Endodermal cell (in vitro differentiated cells): Measurements from ENCODE around the gene SSBP3. TPM values are rescaled to one million over a fixed set of nuclear protein-coding genes. Genes with fewer than 3 reads are reported as not detected.
A peak's percentile ranks its signal among the peaks of the same experiment; 100 is the strongest.

Experiments
- DNase-seq: peaks from one replicate; pipeline ENCODE4 v3.0.0-alpha.2; 2017
- H3K27ac ChIP-seq: 2 replicates; pipeline ENCODE4 v1.5.1; 2013; ENCODE audit warnings: mild to moderate bottlenecking, low read depth, low read length, moderate library complexity
- H3K27me3 ChIP-seq: 2 replicates; pipeline ENCODE4 v1.6.1; 2013; ENCODE audit warnings: mild to moderate bottlenecking, low read length, moderate library complexity; ENCODE audit not compliant: insufficient read depth, control insufficient read depth, poor library complexity, severe bottlenecking
- H3K36me3 ChIP-seq: 2 replicates; pipeline ENCODE4 v1.7.0; 2013; ENCODE audit warnings: mild to moderate bottlenecking, low read length, moderate library complexity; ENCODE audit not compliant: control insufficient read depth, insufficient read depth
- H3K4me1 ChIP-seq: one replicate; pipeline ENCODE4 v1.7.0; 2013; ENCODE audit warnings: low read length; ENCODE audit not compliant: control insufficient read depth, insufficient read depth
- H3K4me3 ChIP-seq: 2 replicates; pipeline ENCODE4 v1.5.1; 2013; ENCODE audit warnings: mild to moderate bottlenecking, low read length, moderate library complexity
- H3K9ac ChIP-seq: 2 replicates; pipeline ENCODE4 v1.6.1; 2013; ENCODE audit warnings: mild to moderate bottlenecking, low read length, moderate library complexity; ENCODE audit not compliant: poor library complexity, severe bottlenecking; ENCODE audit errors: extremely low read depth
- H3K9me3 ChIP-seq: 2 replicates; pipeline ENCODE4 v1.6.1; 2013; ENCODE audit warnings: mild to moderate bottlenecking, low read length, moderate library complexity; ENCODE audit not compliant: control insufficient read depth
- H3K27ac Mint-ChIP-seq: 2 replicates; pipeline ENCODE4 v1.8.0; 2020; ENCODE audit warnings: mixed read lengths
- H3K27me3 Mint-ChIP-seq: 2 replicates; pipeline ENCODE4 v1.8.0; 2021; ENCODE audit warnings: mild to moderate bottlenecking, mixed read lengths; ENCODE audit not compliant: insufficient read depth
- H3K36me3 Mint-ChIP-seq: 2 replicates; pipeline ENCODE4 v1.8.0; 2020; ENCODE audit warnings: low read depth, mixed read lengths
- H3K4me1 Mint-ChIP-seq: 2 replicates; pipeline ENCODE4 v1.8.0; 2020; ENCODE audit warnings: mixed read lengths
- H3K4me3 Mint-ChIP-seq: 2 replicates; pipeline ENCODE4 v1.8.0; 2020; ENCODE audit warnings: mild to moderate bottlenecking, moderate library complexity, mixed read lengths
- H3K9me3 Mint-ChIP-seq: 2 replicates; pipeline ENCODE4 v1.8.0; 2020; ENCODE audit warnings: mild to moderate bottlenecking, mixed read lengths
- WGBS, 2 experiments: methylation state at CpG; one replicate each; pipeline versions ENCODE4 v1.1.5 to v1.1.7; 2013; ENCODE audit warnings: missing lambda C conversion rate in 2 of 2, mixed read lengths in 1 of 2; ENCODE audit not compliant: insufficient coverage in 1 of 2, insufficient read length in 1 of 2; 5-methylcytosine and 5-hydroxymethylcytosine counted together
- total RNA-seq, 2 donors: library from RNA; stranded (reverse); fragmentation: NEBNext Ultra II Directional in 1 of 2; extraction: Animal tissue kit (Norgen Biotek cat#: 25700) in 1 of 2; gene quantifications; 2 replicates in 1 of 2; 3 replicates in 1 of 2; pipeline ENCODE4 v1.2.1, GENCODE V29; 2021
- TF ChIP-seq, protein P1 (sequence below): fragments of 200-600 bp; sonication (generic); conservative IDR thresholded peaks from 2 replicates; pipeline ENCODE4 v1.5.0; 2021; ENCODE audit warnings: antibody characterized with exemption, mild to moderate bottlenecking

Gene SSBP3
- total RNA-seq, 2 donors from 2014 or later: 342 TPM

DNA sequence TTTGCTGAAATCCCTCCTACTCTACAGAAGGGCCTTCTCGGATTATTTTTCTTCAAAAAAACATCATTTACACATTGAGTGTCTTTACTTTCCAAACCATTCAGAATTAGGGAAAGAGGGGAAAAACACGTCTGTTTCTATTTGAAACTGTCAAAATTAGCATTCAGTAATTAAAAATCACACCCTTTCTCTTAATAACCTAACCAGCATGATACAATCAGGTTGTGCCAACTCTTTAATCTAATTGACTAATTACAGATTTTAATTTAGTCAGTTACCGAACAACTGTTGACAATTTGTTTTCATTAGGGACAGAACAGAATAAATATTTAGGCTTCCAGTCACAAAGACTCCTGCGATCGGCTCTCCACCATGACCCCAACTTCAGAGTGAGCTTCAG, 18.8 kb downstream of the SSBP3 start:
- WGBS, 2 experiments: 87 to 96% methylated on average over 4 to 5 of the region's 5 CpGs
- H3K27me3 ChIP-seq: no peaks in the 10 kb centered on the region
- peaks cover 18% of the 10 kb centered on the region for H3K4me1 ChIP-seq
- H3K4me1 Mint-ChIP-seq: peaks cover 65% of the 10 kb centered on the region
- peaks cover 81% of the 10 kb centered on the region for H3K36me3 Mint-ChIP-seq
- no peak overlapping the region for H3K4me3 Mint-ChIP-seq
- TF ChIP-seq, protein P1, sequence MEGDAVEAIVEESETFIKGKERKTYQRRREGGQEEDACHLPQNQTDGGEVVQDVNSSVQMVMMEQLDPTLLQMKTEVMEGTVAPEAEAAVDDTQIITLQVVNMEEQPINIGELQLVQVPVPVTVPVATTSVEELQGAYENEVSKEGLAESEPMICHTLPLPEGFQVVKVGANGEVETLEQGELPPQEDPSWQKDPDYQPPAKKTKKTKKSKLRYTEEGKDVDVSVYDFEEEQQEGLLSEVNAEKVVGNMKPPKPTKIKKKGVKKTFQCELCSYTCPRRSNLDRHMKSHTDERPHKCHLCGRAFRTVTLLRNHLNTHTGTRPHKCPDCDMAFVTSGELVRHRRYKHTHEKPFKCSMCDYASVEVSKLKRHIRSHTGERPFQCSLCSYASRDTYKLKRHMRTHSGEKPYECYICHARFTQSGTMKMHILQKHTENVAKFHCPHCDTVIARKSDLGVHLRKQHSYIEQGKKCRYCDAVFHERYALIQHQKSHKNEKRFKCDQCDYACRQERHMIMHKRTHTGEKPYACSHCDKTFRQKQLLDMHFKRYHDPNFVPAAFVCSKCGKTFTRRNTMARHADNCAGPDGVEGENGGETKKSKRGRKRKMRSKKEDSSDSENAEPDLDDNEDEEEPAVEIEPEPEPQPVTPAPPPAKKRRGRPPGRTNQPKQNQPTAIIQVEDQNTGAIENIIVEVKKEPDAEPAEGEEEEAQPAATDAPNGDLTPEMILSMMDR: no peak
- H3K4me3 ChIP-seq: no peak overlapping the region
- H3K27ac Mint-ChIP-seq: peak overlapping the region; percentile 27
- no peak for DNase-seq
- no peak overlapping the region for H3K27ac ChIP-seq
- H3K9me3 Mint-ChIP-seq: no peaks in the 10 kb centered on the region
- H3K36me3 ChIP-seq: peaks cover 87% of the 10 kb centered on the region
- no peak overlapping the region for H3K9ac ChIP-seq
- H3K9me3 ChIP-seq: no peaks in the 10 kb centered on the region
- no peaks in the 10 kb centered on the region for H3K27me3 Mint-ChIP-seq

DNA sequence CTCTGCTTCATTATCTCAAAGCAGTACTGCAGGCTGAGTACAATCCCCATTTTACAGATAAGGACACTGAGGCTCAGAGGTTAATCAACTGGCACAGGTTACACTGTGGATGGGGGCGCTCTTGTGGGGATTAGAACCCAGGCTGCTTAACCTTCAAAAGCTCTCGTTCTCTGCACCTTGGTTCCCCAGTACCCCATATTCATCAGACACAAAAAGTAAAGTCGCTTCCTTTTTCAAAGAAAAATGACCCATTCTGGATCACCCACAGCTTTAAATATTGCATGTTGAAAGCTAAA, 20.5 kb downstream of the SSBP3 start:
- 90 to 95% methylated on average over 3 of the region's 3 CpGs for WGBS, 2 experiments
- Histone ChIP-seq H3K9ac (no peak overlapping the region), H3K36me3 (peaks cover 84% of the 10 kb centered on the region), H3K27ac (no peak overlapping the region), H3K27me3 (no peaks in the 10 kb centered on the region), H3K9me3 (no peaks in the 10 kb centered on the region), H3K4me3 (no peak overlapping the region), H3K4me1 (peaks cover 19% of the 10 kb centered on the region)
- TF ChIP-seq, protein P1: no peak
- DNase-seq: no peak
- Mint-ChIP-seq H3K4me3 (no peak overlapping the region), H3K27ac (peak overlapping the region; percentile 78), H3K36me3 (peaks cover 78% of the 10 kb centered on the region), H3K9me3 (no peaks in the 10 kb centered on the region), H3K27me3 (no peaks in the 10 kb centered on the region), H3K4me1 (peaks cover 65% of the 10 kb centered on the region)

DNA sequence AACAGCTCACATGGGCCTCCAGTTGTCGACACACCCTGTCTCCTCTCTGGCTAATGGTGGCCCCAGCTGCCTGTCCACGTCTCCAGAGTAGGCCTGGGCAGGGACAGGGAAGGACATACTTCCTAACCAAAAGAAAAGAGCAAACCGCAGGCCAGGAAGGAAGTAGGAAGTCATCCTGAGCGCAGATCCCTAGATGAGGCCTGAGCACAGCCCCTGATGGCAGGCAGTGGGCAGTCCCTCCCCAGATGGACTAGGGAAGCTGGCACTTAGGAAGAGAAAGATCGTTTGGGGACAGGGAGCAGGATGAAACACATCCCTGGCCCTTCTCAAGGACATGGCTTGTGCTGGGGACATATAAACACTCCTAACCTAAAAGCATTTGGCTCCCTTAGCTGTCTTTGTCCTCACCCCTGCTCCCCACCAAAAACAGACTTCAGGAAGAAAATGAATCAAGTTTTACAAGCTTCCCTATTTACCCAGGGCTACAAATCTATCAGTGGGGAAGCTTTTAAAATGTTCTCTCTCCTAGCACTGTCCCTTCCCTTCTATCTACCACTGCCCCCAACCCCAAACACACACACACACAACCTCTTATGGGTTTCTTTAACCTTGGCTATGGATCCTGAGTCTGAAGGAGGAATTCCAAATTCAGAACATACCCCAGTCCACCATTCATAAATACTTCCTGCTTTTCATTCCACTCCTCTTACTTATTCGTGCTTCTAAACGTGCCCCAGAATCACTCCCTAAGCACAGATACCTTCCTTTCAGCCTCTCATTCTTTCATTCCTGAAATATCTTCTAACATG, 21.1 kb downstream of the SSBP3 start:
- Mint-ChIP-seq H3K4me1 (peaks cover 65% of the 10 kb centered on the region), H3K4me3 (no peak overlapping the region), H3K9me3 (no peaks in the 10 kb centered on the region), H3K27me3 (no peaks in the 10 kb centered on the region), H3K27ac (peak overlapping the region; percentile 78), H3K36me3 (peaks cover 78% of the 10 kb centered on the region)
- Histone ChIP-seq H3K4me1 (peaks cover 21% of the 10 kb centered on the region), H3K9me3 (no peaks in the 10 kb centered on the region), H3K27me3 (no peaks in the 10 kb centered on the region), H3K27ac (no peak overlapping the region), H3K36me3 (peaks cover 84% of the 10 kb centered on the region), H3K9ac (no peak overlapping the region), H3K4me3 (no peak overlapping the region)
- TF ChIP-seq, protein P1: no peak
- DNase-seq: no peak
- WGBS, 2 experiments: 92 to 98% methylated on average over 5 to 7 of the region's 7 CpGs
